Ectodermal cell (in vitro differentiated cells): ENCODE results near the gene RGS3.
"Not testable (repeated sequence)": the region's sequence is repeated elsewhere in the genome, so short reads cannot be mapped to it uniquely, and the experiment has no call there.

Source experiments
- H3K27ac ChIP-seq: 2 replicates; pipeline ENCODE4 v1.7.0; 2013; ENCODE audit warnings: mild to moderate bottlenecking, low read depth, low read length; ENCODE audit not compliant: insufficient read depth, poor library complexity, severe bottlenecking
- H3K27me3 ChIP-seq: 2 replicates; pipeline ENCODE4 v1.7.0; 2013; ENCODE audit warnings: mild to moderate bottlenecking, low read length; ENCODE audit not compliant: insufficient read depth, control insufficient read depth, poor library complexity, severe bottlenecking
- H3K36me3 ChIP-seq: one replicate; pipeline ENCODE4 v1.7.0; 2013; ENCODE audit warnings: low read length; ENCODE audit not compliant: control insufficient read depth, insufficient read depth
- H3K4me1 ChIP-seq: one replicate; pipeline ENCODE4 v1.7.0; 2013; ENCODE audit warnings: low read length; ENCODE audit not compliant: control insufficient read depth, insufficient read depth
- H3K4me3 ChIP-seq: 2 replicates; pipeline ENCODE4 v1.7.0; 2013; ENCODE audit warnings: low read depth, low read length, control low read depth; ENCODE audit not compliant: insufficient read depth
- H3K9me3 ChIP-seq: 2 replicates; pipeline ENCODE4 v1.7.0; 2013; ENCODE audit warnings: mild to moderate bottlenecking, low read length, moderate library complexity; ENCODE audit not compliant: control insufficient read depth
- WGBS, 2 experiments: methylation state at CpG; one replicate each; pipeline ENCODE4 v1.1.7; 2013; ENCODE audit warnings: missing lambda C conversion rate in 2 of 2; 5-methylcytosine and 5-hydroxymethylcytosine counted together

The RGS3 gene

DNA sequence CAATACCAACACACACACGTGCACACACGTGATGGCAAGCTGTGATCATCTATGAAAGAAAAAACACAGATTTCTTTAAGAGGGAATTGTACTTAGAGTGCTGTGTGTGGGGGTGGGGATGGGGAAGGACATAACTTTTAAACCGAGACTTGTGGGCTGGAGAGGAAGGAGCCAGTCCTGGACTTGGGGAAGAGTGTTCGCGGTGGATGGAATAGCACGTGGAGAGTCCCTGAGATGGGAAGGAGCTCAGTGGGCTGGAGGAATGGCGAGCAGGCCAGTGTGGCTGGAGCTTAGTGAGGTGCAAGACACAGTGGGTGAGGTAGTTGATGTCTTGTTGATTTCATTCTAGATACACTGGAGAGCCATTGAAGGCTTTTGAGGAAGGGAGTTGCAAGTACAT lies 78.5 kb downstream of the RGS3 start:
- peaks cover 25% of the 10 kb centered on the region for H3K4me1 ChIP-seq
- 91 to 93% methylated on average over 7 of the region's 7 CpGs for WGBS, 2 experiments

DNA sequence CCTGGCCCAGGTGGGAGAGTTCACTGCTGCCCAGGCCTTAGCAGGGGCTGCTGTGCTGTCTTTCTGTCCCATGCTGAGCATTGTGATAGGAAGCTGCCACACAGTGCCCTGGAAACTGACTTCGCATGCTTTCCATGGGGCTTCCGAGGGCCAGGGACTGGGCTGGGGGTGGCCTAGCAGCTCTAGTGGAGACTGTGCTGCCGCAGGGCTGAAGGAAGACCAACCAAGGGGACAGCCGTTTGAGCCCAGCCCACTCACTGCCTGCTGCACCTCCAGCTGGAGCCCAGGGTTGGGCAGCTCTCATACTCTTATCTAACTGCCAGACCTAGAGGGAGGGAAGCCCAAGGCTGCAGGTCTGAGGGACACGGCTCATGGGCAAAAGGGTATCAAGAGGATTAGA lies 79.2 kb downstream of the RGS3 start:
- no peak overlapping the region for H3K4me3 ChIP-seq

More for the DNA sequence above, 78.5 kb downstream of the RGS3 start:
- no peaks in the 10 kb centered on the region for H3K27me3 ChIP-seq
- no peak overlapping the region for H3K27ac ChIP-seq
- H3K9me3 ChIP-seq = no peaks in the 10 kb centered on the region
- no peaks in the 10 kb centered on the region for H3K36me3 ChIP-seq
- H3K4me3 ChIP-seq = no peak overlapping the region

GRCh38 chr9:113543296-113543981 lies 79.9 kb downstream of the RGS3 start:
- Histone ChIP-seq H3K27me3 (no peaks in the 10 kb centered on the region), H3K36me3 (no peaks in the 10 kb centered on the region), H3K4me3 (no peak overlapping the region), H3K4me1 (peaks cover 29% of the 10 kb centered on the region), H3K27ac (no peak overlapping the region), H3K9me3 (no peaks in the 10 kb centered on the region)
- 89 to 93% methylated on average over 10 of the region's 10 CpGs for WGBS, 2 experiments

More for the DNA sequence above, 79.2 kb downstream of the RGS3 start:
- Histone ChIP-seq H3K36me3 (no peaks in the 10 kb centered on the region), H3K27me3 (no peaks in the 10 kb centered on the region), H3K27ac (no peak overlapping the region), H3K4me1 (peaks cover 25% of the 10 kb centered on the region), H3K9me3 (no peaks in the 10 kb centered on the region)
- WGBS, 2 experiments = 79 to 83% methylated on average over 5 of the region's 5 CpGs

- Histone ChIP-seq H3K27me3 (no peaks in the 10 kb centered on the region), H3K9me3 (no peaks in the 10 kb centered on the region), H3K36me3 (no peaks in the 10 kb centered on the region), H3K4me1 (peaks cover 34% of the 10 kb centered on the region), H3K4me3 (no peak overlapping the region), H3K27ac (no peak overlapping the region)
- WGBS, 2 experiments = 81% methylated on average over 3 of the region's 3 CpGs
Measured at GRCh38 chr9:113543982-113544303, 80.4 kb downstream of the RGS3 start.

GRCh38 chr9:113545068-113545467 lies 81.5 kb downstream of the RGS3 start:
- no peaks in the 10 kb centered on the region for H3K27me3 ChIP-seq
- 91 to 95% methylated on average over 2 of the region's 2 CpGs for WGBS, 2 experiments
- H3K4me1 ChIP-seq = peaks cover 35% of the 10 kb centered on the region

GRCh38 chr9:113546566-113546965 lies 83.0 kb downstream of the RGS3 start:
- no peaks in the 10 kb centered on the region for H3K36me3 ChIP-seq
- H3K4me1 ChIP-seq = peaks cover 25% of the 10 kb centered on the region
- no peaks in the 10 kb centered on the region for H3K27me3 ChIP-seq
- no peak overlapping the region for H3K27ac ChIP-seq
- H3K4me3 ChIP-seq = no peak overlapping the region
- H3K9me3 ChIP-seq = no peaks in the 10 kb centered on the region
- WGBS, 2 experiments = 85 to 87% methylated on average over 5 of the region's 5 CpGs

More at GRCh38 chr9:113545068-113545467, 81.5 kb downstream of the RGS3 start:
- no peaks in the 10 kb centered on the region for H3K36me3 ChIP-seq
- H3K9me3 ChIP-seq = no peaks in the 10 kb centered on the region
- no peak overlapping the region for H3K27ac ChIP-seq
- no peak overlapping the region for H3K4me3 ChIP-seq

DNA sequence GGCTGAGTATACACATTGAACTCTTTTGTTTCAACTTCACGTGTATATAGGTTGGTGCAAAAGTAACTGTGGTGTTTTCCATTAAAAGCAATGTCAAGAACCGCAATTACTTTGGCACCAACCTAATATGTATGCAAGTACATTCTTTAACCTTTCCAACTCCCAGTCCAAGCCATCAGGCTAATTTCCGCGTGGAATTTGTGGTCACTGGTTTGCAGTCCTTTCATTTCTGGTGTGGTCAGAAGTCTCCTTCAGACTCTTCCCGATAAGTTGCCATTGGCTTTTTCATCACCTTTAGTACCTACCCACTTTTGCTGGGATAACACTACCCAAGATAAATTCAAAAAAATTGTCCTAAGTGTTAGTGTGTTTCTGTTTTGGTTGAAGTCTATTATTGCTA lies 84.0 kb downstream of the RGS3 start:
- no peaks in the 10 kb centered on the region for H3K9me3 ChIP-seq
- H3K4me1 ChIP-seq = peaks cover 24% of the 10 kb centered on the region
- H3K27ac ChIP-seq = no peak overlapping the region
- 95 to 96% methylated on average over 4 to 5 of the region's 5 CpGs for WGBS, 2 experiments
- H3K4me3 ChIP-seq = no peak overlapping the region
- H3K27me3 ChIP-seq = no peaks in the 10 kb centered on the region
- H3K36me3 ChIP-seq = no peaks in the 10 kb centered on the region

- Histone ChIP-seq H3K4me3 (no peak overlapping the region), H3K4me1 (peaks cover 14% of the 10 kb centered on the region), H3K27me3 (no peaks in the 10 kb centered on the region), H3K9me3 (no peaks in the 10 kb centered on the region), H3K27ac (peak overlapping the region; percentile 13), H3K36me3 (no peaks in the 10 kb centered on the region)
- 68 to 71% methylated on average over 11 of the region's 11 CpGs for WGBS, 2 experiments
Measured at GRCh38 chr9:113548221-113549041, 84.9 kb downstream of the RGS3 start.

DNA sequence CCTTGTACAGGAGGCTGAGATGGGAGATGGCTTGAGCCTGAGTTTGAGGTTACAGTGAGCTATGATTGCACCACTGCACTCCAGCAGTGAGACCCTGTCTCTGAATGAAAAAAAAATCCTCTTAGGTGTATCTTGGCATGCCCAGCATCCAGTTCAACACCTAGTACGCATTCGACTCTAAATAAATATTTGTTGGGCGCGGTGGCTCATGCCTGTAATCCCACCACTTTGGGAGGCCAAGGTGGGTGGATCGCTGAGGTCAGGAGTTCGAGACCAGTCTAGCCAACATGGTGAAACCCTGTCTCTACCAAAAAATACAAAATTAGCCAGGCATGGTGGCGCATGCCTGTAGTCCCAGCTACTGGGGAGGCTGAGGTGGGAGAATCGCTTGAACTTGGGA lies 86.4 kb downstream of the RGS3 start:
- not testable (repeated sequence) for H3K27me3 ChIP-seq, H3K36me3 ChIP-seq, H3K9me3 ChIP-seq, H3K4me1 ChIP-seq, H3K27ac ChIP-seq, H3K4me3 ChIP-seq
- WGBS, 2 experiments = 92 to 94% methylated on average over 8 of the region's 8 CpGs

- no peaks in the 10 kb centered on the region for H3K36me3 ChIP-seq
- H3K4me1 ChIP-seq = no peaks in the 10 kb centered on the region
- H3K27ac ChIP-seq = no peak overlapping the region
- H3K27me3 ChIP-seq = no peaks in the 10 kb centered on the region
- WGBS, 2 experiments = 89 to 95% methylated on average over 3 of the region's 3 CpGs
- no peaks in the 10 kb centered on the region for H3K9me3 ChIP-seq
- H3K4me3 ChIP-seq = no peak overlapping the region
Measured at GRCh38 chr9:113556877-113557593, 93.5 kb downstream of the RGS3 start.
